Stimulated activated naive CD8-positive, alpha-beta T cell treated with anti-CD3 and anti-CD28 coated beads, Interleukin-15, Interleukin-2, amounts not matched to agents 100 U/mL and 50 U/mL, for 24 hours (primary cell): ENCODE results near the gene PTPRG.

Experiments used
- ATAC-seq: fragments of 150-1000 bp; cut with Tn5 transposase; one replicate; pipeline ENCODE4 v1.10.0; 2021
- DNase-seq: peaks from one replicate; pipeline ENCODE4 v3.0.0; 2021

Gene PTPRG

DNA sequence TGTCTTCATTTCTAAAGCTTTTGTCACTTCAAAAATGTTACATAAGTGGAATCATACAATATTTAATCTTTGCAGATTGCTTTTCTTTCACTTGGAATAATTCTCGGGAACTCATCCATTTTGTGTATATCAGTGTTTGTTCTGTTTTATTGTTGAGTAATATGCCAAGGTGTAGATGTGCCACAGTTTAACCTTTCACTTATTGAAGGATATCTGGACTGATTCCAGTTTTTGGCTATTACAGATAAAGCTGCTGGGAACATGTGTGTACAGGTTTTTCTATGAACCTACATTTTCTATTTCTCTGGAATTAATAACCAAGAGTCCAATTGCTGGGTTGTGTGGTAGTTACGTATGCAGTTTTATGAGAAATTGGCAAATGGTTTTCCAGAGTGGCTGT lies 334.9 kb downstream of the PTPRG start:
- no peak for DNase-seq
- no peak for ATAC-seq

DNA sequence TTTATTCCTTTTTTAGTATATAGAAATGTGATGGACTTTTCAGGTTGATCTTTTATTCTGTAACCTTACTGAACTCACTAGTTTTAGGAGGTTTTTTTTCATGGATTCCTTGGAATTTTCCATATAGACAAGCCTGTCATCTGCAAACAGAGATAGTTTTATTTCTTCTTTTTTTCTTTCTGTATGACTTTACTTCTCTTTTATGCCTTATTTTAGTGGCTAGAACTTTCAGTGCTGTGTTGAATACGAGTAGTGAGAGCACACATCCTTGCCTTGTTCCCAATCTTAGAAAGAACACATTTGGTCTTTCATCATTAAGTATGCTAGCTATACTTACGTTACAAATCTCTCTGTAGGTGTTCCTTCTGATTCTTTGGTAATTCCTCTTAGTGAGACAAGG lies 336.5 kb downstream of the PTPRG start:
- DNase-seq (no peak), ATAC-seq (no peak)

- DNase-seq (no peak), ATAC-seq (no peak)
Measured at GRCh38 chr3:61899700-61900462, 338.5 kb downstream of the PTPRG start.

DNA sequence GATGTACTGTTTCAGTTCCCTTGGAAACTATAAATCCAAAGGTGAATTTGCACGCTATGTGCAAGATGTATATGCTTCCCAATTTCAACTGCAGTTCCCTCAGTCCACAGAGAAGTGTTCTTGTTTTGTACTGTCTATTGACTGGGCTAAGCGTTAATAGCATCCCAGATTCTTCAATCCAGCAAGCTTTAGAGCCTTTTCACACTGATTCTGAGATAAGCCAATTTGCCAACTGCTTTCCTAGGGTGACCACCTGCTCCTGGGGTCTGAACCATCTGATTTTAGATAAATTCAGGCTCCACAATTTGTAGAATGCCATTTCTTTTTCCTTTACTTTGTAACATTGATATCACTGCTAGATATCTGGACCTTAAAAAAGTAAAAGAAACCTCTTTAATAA lies 340.1 kb downstream of the PTPRG start:
- no peak for ATAC-seq

GRCh38 chr3:61901986-61902385 lies 340.6 kb downstream of the PTPRG start:
- ATAC-seq: no peak
- no peak for DNase-seq

More for the DNA sequence above, 340.1 kb downstream of the PTPRG start:
- no peak for DNase-seq

DNA sequence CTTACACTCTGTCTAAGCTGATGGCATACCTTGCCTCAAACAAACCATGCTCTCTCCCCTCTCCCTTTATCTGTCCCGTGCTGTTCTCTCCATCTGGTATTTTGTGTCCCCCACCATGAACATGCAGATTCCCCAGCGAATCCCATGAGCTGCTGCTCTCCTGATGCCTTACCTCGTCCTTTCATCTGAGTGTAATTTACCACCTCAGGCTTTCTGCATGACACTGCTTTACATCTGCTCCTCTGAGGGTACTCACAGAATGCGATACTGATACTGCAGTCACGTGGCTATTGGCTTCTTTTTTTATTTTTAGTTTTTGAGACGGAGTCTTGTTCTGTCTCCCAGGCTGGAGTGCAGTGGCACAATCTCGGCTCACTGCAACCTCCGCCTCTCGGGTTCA lies 341.7 kb downstream of the PTPRG start:
- ATAC-seq (no peak), DNase-seq (no peak)

GRCh38 chr3:61903931-61904657 lies 342.7 kb downstream of the PTPRG start:
- ATAC-seq: no peak
- no peak for DNase-seq

- DNase-seq (no peak), ATAC-seq (no peak)
Measured at GRCh38 chr3:61907210-61907795, 345.9 kb downstream of the PTPRG start.

DNA sequence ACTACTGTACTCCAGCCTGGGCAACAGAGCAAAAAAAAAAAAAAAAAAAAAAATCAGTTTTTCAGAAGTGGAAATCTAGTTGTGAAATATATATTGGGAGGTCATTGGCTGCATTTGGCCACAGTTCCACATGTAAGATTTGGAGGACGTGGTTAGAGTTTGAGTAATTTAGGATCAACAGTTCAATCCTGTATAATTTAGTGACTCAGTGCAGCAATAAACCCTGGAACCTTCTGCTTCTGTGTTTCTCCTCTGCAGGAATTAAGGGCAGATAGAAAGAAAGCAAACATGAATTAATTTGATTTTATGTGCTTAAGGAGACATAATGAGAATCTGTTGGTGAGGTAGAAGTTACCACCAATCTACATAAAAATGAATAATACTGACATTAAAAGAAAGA lies 347.0 kb downstream of the PTPRG start:
- ATAC-seq: no peak
- DNase-seq: no peak

GRCh38 chr3:61910732-61911131 lies 349.4 kb downstream of the PTPRG start:
- no peak for DNase-seq
- no peak for ATAC-seq

DNA sequence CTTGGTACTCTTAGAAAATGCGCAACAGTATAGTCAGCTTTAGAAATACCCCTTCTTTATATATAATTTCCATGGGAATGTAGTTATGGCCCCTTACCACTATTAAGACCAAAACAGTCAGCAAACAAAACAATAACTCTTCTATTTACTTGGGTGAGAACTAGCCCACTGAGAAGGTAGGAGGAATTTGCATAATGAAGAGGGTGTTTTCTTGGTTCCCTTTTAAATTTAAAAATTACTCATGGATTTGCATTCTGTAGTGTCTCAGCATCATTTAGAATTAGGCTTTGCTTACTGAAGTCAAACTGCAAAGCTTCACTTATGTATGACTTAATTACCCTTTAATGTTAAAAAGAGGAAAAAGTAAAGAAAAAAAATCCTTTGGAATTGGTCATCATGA lies 350.8 kb downstream of the PTPRG start:
- ATAC-seq (no peak), DNase-seq (no peak)

- no peak for ATAC-seq
Measured at GRCh38 chr3:61913701-61914100, 352.3 kb downstream of the PTPRG start.

GRCh38 chr3:61914276-61914675 lies 352.9 kb downstream of the PTPRG start:
- no peak for ATAC-seq
- DNase-seq: no peak

More at GRCh38 chr3:61913701-61914100, 352.3 kb downstream of the PTPRG start:
- DNase-seq: no peak

- no peak for ATAC-seq
Measured at GRCh38 chr3:61915296-61915695, 353.9 kb downstream of the PTPRG start.

GRCh38 chr3:61919371-61919770 lies 358.0 kb downstream of the PTPRG start:
- DNase-seq (no peak), ATAC-seq (no peak)

More at GRCh38 chr3:61915296-61915695, 353.9 kb downstream of the PTPRG start:
- DNase-seq: no peak

DNA sequence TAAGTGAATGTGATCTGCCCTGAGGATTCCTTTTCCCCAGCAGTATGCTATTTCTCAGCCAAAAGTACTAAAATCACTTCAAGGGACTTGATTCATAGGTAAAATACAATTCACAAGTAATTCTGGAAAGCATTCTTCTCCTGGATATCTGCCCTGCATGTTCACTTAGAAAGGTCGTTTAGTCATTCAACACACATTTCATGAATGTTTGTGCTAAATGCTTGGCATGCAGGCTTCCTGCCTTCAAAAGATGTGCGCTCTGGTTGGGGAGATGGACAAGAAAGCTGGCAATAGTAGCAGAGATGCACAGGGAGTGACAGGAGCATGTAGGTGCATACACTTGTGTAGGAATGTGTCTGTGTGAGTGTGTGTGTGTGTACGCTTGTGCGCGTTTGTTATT lies 360.7 kb downstream of the PTPRG start:
- ATAC-seq (no peak), DNase-seq (no peak)

DNA sequence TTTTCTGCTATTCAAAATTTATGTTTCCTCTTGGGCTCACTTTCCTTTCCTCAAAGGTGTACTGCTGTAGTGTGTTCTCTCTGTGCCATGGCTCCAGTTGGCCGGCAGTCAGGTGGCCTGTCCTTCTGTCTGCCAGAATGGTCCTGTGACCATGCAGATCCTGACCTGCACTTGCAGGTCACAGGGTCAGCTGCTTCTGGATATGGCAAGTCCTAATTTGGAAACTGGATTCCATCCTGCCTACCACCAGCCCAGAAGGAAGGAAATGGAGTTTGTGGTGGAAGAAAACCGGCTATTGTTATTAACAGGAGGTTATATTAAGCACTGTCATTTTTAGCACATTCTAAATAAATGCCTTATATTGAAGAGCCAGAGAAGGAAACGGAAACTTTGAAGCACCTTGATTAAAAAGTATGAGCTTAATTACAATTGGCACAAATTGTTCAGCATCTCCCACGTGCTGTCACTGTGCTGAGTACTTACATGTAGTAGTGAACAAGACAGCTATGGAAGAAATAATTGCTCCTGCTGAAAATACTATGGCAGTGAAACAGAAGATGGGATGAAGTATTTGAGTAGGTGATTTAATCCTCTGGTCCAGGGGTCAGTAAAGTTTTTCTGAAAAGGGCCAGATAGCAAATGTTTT lies 362.8 kb downstream of the PTPRG start:
- ATAC-seq (no peak), DNase-seq (no peak)

GRCh38 chr3:61924991-61925390 lies 363.6 kb downstream of the PTPRG start:
- DNase-seq (no peak), ATAC-seq (no peak)

DNA sequence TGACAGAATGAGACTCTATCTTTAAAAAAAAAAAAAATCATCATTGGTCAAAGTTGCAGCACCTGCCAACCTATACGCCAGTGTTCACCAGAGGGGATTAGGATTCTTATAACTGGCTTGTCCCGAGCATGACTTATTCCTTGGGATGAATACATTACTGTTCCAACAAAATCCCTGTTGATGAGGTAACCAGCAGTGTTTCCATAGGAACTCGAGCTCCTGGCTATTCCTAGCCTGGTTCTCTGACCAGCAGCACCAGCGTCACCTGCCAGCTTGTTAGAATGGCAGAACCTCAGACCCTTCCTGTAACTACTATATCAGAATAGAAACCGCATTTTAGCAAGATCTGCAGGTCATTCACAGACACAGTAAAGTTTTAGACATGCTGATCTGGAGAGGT lies 364.4 kb downstream of the PTPRG start:
- DNase-seq: no peak
- ATAC-seq: no peak

GRCh38 chr3:61926923-61927322 lies 365.6 kb downstream of the PTPRG start:
- ATAC-seq: no peak
- DNase-seq: no peak

DNA sequence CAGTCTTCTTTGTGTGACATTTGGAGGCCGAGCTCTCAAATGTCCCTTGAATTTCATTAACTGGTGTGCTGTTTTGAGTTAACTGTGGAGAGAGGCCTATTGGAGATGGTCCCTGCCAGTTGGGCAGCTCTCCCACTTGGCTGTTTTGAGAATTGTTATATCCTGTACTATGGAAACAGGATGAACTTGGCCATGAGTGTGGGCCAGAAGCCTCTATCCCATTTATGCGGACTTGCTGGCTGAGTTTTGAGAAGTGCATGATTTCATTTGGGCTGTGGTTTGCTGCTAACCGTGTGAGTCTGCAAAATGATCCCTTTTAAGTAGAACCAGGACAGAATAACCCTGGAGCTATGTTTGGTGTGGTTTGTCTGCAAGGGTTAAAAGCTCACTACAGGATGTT lies 366.0 kb downstream of the PTPRG start:
- DNase-seq: no peak
- no peak for ATAC-seq

- no peak for DNase-seq
- ATAC-seq: no peak
Measured at GRCh38 chr3:61928039-61928438, 366.7 kb downstream of the PTPRG start.

DNA sequence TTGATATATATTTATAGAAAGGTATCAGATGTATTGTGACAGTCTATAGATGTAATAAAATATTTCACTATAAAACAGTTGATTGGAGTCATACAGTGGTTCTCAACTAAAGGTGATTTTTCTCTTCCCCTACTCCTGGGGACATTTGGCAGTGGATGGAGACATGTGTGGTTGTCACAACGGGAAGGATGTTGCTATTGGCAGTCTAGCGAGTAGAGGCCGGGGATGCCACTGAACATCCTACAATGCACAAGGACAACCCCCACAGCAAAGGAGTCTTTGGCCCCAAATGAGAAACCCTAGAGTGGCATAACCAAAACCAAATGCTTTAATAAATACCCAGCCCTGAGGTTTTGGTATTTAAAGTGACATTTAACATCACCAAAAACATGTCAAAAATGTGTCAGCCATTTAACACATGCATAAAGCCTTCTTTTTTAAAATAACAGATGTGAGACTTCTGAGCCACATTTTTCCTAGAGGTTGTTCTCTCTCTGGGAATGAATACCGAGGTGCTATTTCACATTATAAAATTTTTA lies 367.5 kb downstream of the PTPRG start:
- DNase-seq: no peak
- ATAC-seq: no peak
